EH (cell line): ENCODE results near the gene TTC22.

Source experiments
- DNase-seq: peaks from one replicate; pipeline ENCODE4 v3.0.0-alpha.2; 2015; ENCODE audit warnings: low read depth

TTC22 gene

GRCh38 chr1:54800899-54801759 is at the start of gene TTC22:
Gene TTC22, minus strand, starts transcription at chr1:54801323. Its CDS starts 160 bp downstream, at chr1:54801163.
- peak; percentile 29 for DNase-seq

- DNase-seq, result peak; percentile 88
Observed at GRCh38 chr1:54850737-54851136, 49.6 kb upstream of the TTC22 start.

GRCh38 chr1:54850069-54850730 is 49.1 kb upstream of the TTC22 start:
- DNase-seq, result peak; percentile 57

GRCh38 chr1:54849219-54850068 is 48.3 kb upstream of the TTC22 start:
- no peak for DNase-seq

- DNase-seq, result no peak
Observed at GRCh38 chr1:54848134-54848948, 47.2 kb upstream of the TTC22 start.

GRCh38 chr1:54846716-54847284 is 45.7 kb upstream of the TTC22 start:
- no peak for DNase-seq

GRCh38 chr1:54846301-54846700 is 45.2 kb upstream of the TTC22 start:
- DNase-seq, result no peak

GRCh38 chr1:54845772-54846171 is 44.6 kb upstream of the TTC22 start:
- DNase-seq, result no peak

GRCh38 chr1:54844564-54844963 is 43.4 kb upstream of the TTC22 start:
- DNase-seq, result no peak

- DNase-seq, result no peak
Observed at GRCh38 chr1:54843449-54843848, 42.3 kb upstream of the TTC22 start.

GRCh38 chr1:54842963-54843362 is 41.8 kb upstream of the TTC22 start:
- DNase-seq, result no peak

GRCh38 chr1:54842206-54842915 is 41.2 kb upstream of the TTC22 start:
- DNase-seq, result no peak

GRCh38 chr1:54839824-54840223 is 38.7 kb upstream of the TTC22 start:
- DNase-seq, result no peak

- no peak for DNase-seq
Observed at GRCh38 chr1:54838565-54839180, 37.5 kb upstream of the TTC22 start.

- DNase-seq, result no peak
Observed at GRCh38 chr1:54837002-54837853, 36.1 kb upstream of the TTC22 start.

GRCh38 chr1:54836594-54836993 is 35.5 kb upstream of the TTC22 start:
- DNase-seq, result no peak

GRCh38 chr1:54835970-54836369 is 34.8 kb upstream of the TTC22 start:
- DNase-seq, result no peak

- DNase-seq, result no peak
Observed at GRCh38 chr1:54835131-54835898, 34.2 kb upstream of the TTC22 start.
